K562 (cell line): ENCODE results near the gene FMNL2. TPM values are rescaled to one million over a fixed set of nuclear protein-coding genes. Genes with fewer than 3 reads are reported as not detected.

Source experiments
- ARID3A ChIP-seq: IDR thresholded peaks from 2 replicates; pipeline ENCODE4 v1.6.1; 2012; ENCODE audit warnings: low read depth, low read length, improper control_type of control experiment, borderline replicate concordance
- ATF7 ChIP-seq: fragments of 450-650 bp; IDR thresholded peaks from 2 replicates; pipeline ENCODE4 v1.7.1; 2014; ENCODE audit warnings: mild to moderate bottlenecking, moderate library complexity
- CBFA2T2 ChIP-seq: fragments of 450-650 bp; conservative IDR thresholded peaks from 2 replicates; pipeline ENCODE4 v1.6.1; 2017; ENCODE audit warnings: mild to moderate bottlenecking
- CREB3L1 ChIP-seq: fragments of 450-650 bp; IDR thresholded peaks from 2 replicates; pipeline ENCODE4 v1.6.1; 2014; ENCODE audit warnings: low read depth, mild to moderate bottlenecking, moderate library complexity, borderline replicate concordance
- E2F8 ChIP-seq: fragments of 450-650 bp; IDR thresholded peaks from 2 replicates; pipeline ENCODE4 v1.7.1; 2018; ENCODE audit warnings: mild to moderate bottlenecking, low read depth; ENCODE audit not compliant: partially characterized antibody
- EGR1 ChIP-seq: fragments of 450-650 bp; conservative IDR thresholded peaks from 2 replicates; pipeline ENCODE4 v1.6.1; 2017; ENCODE audit warnings: mild to moderate bottlenecking
- JUND ChIP-seq, 2 experiments: IDR thresholded peaks; 2 replicates in 1 of 2; 3 replicates in 1 of 2; pipeline ENCODE4 v1.6.1; 2011; ENCODE audit warnings: borderline replicate concordance in 2 of 2, low read depth in 2 of 2, low read length in 2 of 2, improper control_type of control experiment in 1 of 2, missing biosample characterization in 1 of 2, missing genetic modification characterization in 1 of 2, missing genetic modification reagents in 1 of 2
- MLLT1 ChIP-seq, 2 experiments: fragments of 450-650 bp; IDR thresholded peaks; 2 replicates each; pipeline ENCODE4 v1.6.1; 2016
- NCOR1 ChIP-seq: fragments of 450-650 bp; IDR thresholded peaks from 2 replicates; pipeline ENCODE4 v1.6.1; 2016; ENCODE audit warnings: mild to moderate bottlenecking, moderate library complexity
- RFX1 ChIP-seq: fragments of 450-650 bp; IDR thresholded peaks from 2 replicates; pipeline ENCODE4 v1.6.1; 2016; ENCODE audit warnings: mild to moderate bottlenecking, moderate library complexity
- SMAD4 ChIP-seq: fragments of 250-450 bp; sonication (Bioruptor Pico); conservative IDR thresholded peaks from 2 replicates; pipeline ENCODE4 v1.8.0; 2021; ENCODE audit warnings: inconsistent platforms, mild to moderate bottlenecking, moderate library complexity
- SPI1 ChIP-seq: IDR thresholded peaks from 2 replicates; pipeline ENCODE4 v1.6.1; 2011; ENCODE audit warnings: low read depth, low read length, control low read depth, borderline replicate concordance
- TCF3 ChIP-seq: sonication (generic); formaldehyde crosslinking; IDR thresholded peaks from 2 replicates; pipeline ENCODE4 v1.4.0; 2020; ENCODE audit warnings: mild to moderate bottlenecking, missing genetic modification reagents
- TEAD2 ChIP-seq: fragments of 450-650 bp; IDR thresholded peaks from 2 replicates; pipeline ENCODE4 v1.6.1; 2016; ENCODE audit warnings: missing genetic modification characterization, control low read depth, missing compliant biosample characterization
- TEAD4 ChIP-seq, 2 experiments: sonication (generic) in 1 of 2; formaldehyde crosslinking in 1 of 2; IDR thresholded peaks; 2 replicates each; pipeline versions ENCODE4 v1.6.1 to v1.8.0; 2012 to 2022; ENCODE audit warnings: borderline replicate concordance in 1 of 2, inconsistent platforms in 1 of 2, low read length in 1 of 2, mild to moderate bottlenecking in 1 of 2, missing genetic modification reagents in 1 of 2
- ZNF398 ChIP-seq: fragments of 250-450 bp; sonication (Bioruptor Pico); IDR thresholded peaks from 2 replicates; pipeline ENCODE4 v1.8.0; 2021; ENCODE audit warnings: moderate library complexity, mild to moderate bottlenecking, inconsistent platforms
- ZSCAN29 ChIP-seq: fragments of 450-650 bp; IDR thresholded peaks from 2 replicates; pipeline ENCODE4 v1.6.1; 2017
- polyA plus RNA-seq, 8 experiments: library from polyadenylated mRNA; depleted of rRNA in 4 of 8; stranded (reverse) in 5 of 8; unstranded in 3 of 8; fragments of >200 nt; fragmentation: Nextera tagmentation in 2 of 8; fragmentation: Illumina TruSeq in 1 of 8; extraction: Ambion mirVana in 2 of 8; extraction: Trizol in 1 of 8; gene quantifications; 2 replicates each; pipeline versions ENCODE4 v1.2.1 to v1.2.3, GENCODE V29; 2011 to 2014; ENCODE audit warnings: inconsistent platforms in 1 of 8, missing spikeins in 1 of 8
- total RNA-seq, 7 experiments: library from RNA; depleted of rRNA in 6 of 7; stranded (reverse); fragments of >200 nt in 6 of 7; fragmentation: Illumina TruSeq in 2 of 7; extraction: Trizol in 2 of 7; gene quantifications; 2 replicates each; pipeline versions ENCODE4 v1.2.1 to v1.2.3, GENCODE V29; 2011 to 2021; ENCODE audit warnings: low replicate concordance in 1 of 7

FMNL2 gene
- total and polyA plus RNA-seq, 9 of the 15 experiments (the other 6 are each of a cell fraction or from before 2014, with no cell fraction given) = 0.15 to 0.49 (median 0.24) TPM; not detected in 1

GRCh38 chr2:152583512-152584229 is 248.7 kb downstream of the FMNL2 start (continued):
- TF ChIP-seq ZNF398 (no peak), CBFA2T2 (peak; percentile 71), NCOR1 (peak; percentile 70), SPI1 (peak; percentile 70), TCF3 (CRISPR knock-in tag) (peak; percentile 74), ATF7 (peak; percentile 24; the same call in 1 of the 2 replicates), CREB3L1 (0 out of 2 replicates have a peak, but pooled peaks have one; percentile 30), EGR1 (peak; percentile 24; the same call in 1 of the 2 replicates), ZSCAN29 (0 out of 2 replicates have a peak, but pooled peaks have one; percentile 45), ARID3A (peak; percentile 42; the same call in 1 of the 2 replicates), TEAD4 (IDR thresholded peaks at IDR 0.05; ENCODE audit: low read length) (peak; percentile 76), TEAD4 (CRISPR knock-in tag; IDR thresholded peaks at IDR 0.05; ENCODE audit: borderline replicate concordance) (no peak), JUND (IDR thresholded peaks at IDR 0.05; ENCODE audit: borderline replicate concordance, low read depth, low read length) (0 out of 2 replicates have a peak, but pooled peaks have one; percentile 7), JUND (tag; IDR thresholded peaks at IDR 0.05; ENCODE audit: borderline replicate concordance, low read depth, low read length) (peak; percentile 33; the same call in 2 of the 3 replicates), TEAD2 (tag) (no peak), RFX1 (no peak), MLLT1 (IDR thresholded peaks at IDR 0.05) (no peak), SMAD4 (CRISPR knock-in tag) (0 out of 2 replicates have a peak, but pooled peaks have one; percentile 29), E2F8 (no peak)
